Testis (tissue), 3 donors: ENCODE measurements around the gene EIF2D. TPM values are rescaled to one million over a fixed set of nuclear protein-coding genes. Genes with fewer than 3 reads are reported as not detected.

ENCODE experiments used
- DNase-seq: peaks from one replicate; pipeline ENCODE4 v3.0.0-alpha.2; 2019
- H3K27ac ChIP-seq, 2 donors: fragments of 200-600 bp; sonication (generic); one replicate each; pipeline ENCODE4 v1.5.1; 2019
- H3K27me3 ChIP-seq: fragments of 200-600 bp; sonication (generic); one replicate; pipeline ENCODE4 v1.5.1; 2019
- H3K36me3 ChIP-seq: fragments of 200-600 bp; sonication (generic); one replicate; pipeline ENCODE4 v1.5.1; 2017; ENCODE audit warnings: low read depth; ENCODE audit errors: missing control alignments
- H3K4me1 ChIP-seq: fragments of 200-600 bp; sonication (generic); one replicate; pipeline ENCODE4 v1.5.1; 2019
- H3K4me3 ChIP-seq, 2 donors: fragments of 200-600 bp; sonication (generic); one replicate each; pipeline ENCODE4 v1.5.1; 2017 to 2019
- H3K9me3 ChIP-seq: fragments of 200-600 bp; sonication (generic); one replicate; pipeline ENCODE4 v1.5.1; 2017
- POLR2A ChIP-seq: fragments of 450-650 bp; IDR thresholded peaks from one replicate; pipeline ENCODE4 v1.6.1; 2017; ENCODE audit warnings: antibody characterized with exemption, mild to moderate bottlenecking, moderate library complexity
- WGBS, 2 donors: methylation state at CpG; one replicate each; pipeline ENCODE4 v1.1.5; 2018; 5-methylcytosine and 5-hydroxymethylcytosine counted together
- intact Hi-C: fragments of 100-400 bp; cut with DNase I; formaldehyde crosslinking; loops from one replicate; pipeline ENCODE4 v1.15.1; 2023; ENCODE audit warnings: low total_unique reads
- polyA plus RNA-seq: library from polyadenylated mRNA; stranded (reverse); fragments of 350-450 nt; fragmentation: Illumina TruSeq; extraction: RNeasy Lipid Tissue Mini Kit (QIAGEN cat#74804); gene quantifications from one replicate; pipeline ENCODE4 v1.2.3, GENCODE V29; 2014; ENCODE audit warnings: low read depth, low replicate concordance; ENCODE audit not compliant: insufficient read depth
- total RNA-seq, 2 donors: library from RNA; depleted of rRNA; stranded (reverse); fragments of >200 nt; gene quantifications; one replicate each; pipeline ENCODE4 v1.2.3, GENCODE V29; 2016
- TF ChIP-seq, protein P1 (sequence below), 3 experiments: fragments of 450-650 bp in 2 of 3; fragments of 200-600 bp in 1 of 3; sonication (generic) in 1 of 3; IDR thresholded peaks; one replicate each; pipeline ENCODE4 v1.5.1; 2016 to 2019; ENCODE audit warnings: antibody characterized with exemption in 3 of 3, mild to moderate bottlenecking in 2 of 3, moderate library complexity in 1 of 3

The EIF2D gene
- total and polyA plus RNA-seq, 3 donors from 2014 or later, result 54.8 to 65.3 (median 59.4) TPM

- Histone ChIP-seq H3K27ac (no peak overlapping the region), H3K4me3 (no peak overlapping the region), H3K36me3 (no peaks in the 10 kb centered on the region), H3K9me3 (no peaks in the 10 kb centered on the region), H3K4me1 (no peaks in the 10 kb centered on the region), H3K27me3 (no peaks in the 10 kb centered on the region)
- intact Hi-C loops, result no loop called here
- 86 to 95% methylated on average over 4 of the region's 4 CpGs for WGBS, 2 donors
- TF ChIP-seq, protein P1, sequence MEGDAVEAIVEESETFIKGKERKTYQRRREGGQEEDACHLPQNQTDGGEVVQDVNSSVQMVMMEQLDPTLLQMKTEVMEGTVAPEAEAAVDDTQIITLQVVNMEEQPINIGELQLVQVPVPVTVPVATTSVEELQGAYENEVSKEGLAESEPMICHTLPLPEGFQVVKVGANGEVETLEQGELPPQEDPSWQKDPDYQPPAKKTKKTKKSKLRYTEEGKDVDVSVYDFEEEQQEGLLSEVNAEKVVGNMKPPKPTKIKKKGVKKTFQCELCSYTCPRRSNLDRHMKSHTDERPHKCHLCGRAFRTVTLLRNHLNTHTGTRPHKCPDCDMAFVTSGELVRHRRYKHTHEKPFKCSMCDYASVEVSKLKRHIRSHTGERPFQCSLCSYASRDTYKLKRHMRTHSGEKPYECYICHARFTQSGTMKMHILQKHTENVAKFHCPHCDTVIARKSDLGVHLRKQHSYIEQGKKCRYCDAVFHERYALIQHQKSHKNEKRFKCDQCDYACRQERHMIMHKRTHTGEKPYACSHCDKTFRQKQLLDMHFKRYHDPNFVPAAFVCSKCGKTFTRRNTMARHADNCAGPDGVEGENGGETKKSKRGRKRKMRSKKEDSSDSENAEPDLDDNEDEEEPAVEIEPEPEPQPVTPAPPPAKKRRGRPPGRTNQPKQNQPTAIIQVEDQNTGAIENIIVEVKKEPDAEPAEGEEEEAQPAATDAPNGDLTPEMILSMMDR (IDR thresholded peaks at IDR 0.05), result no peak
- TF ChIP-seq POLR2A, result no peak
- no peak for DNase-seq
These were observed 42.7 kb downstream of the EIF2D start for GRCh38 chr1:206569556-206569955.

GRCh38 chr1:206568779-206569352 lies 43.4 kb downstream of the EIF2D start:
- DNase-seq, result no peak
- Histone ChIP-seq H3K36me3 (no peaks in the 10 kb centered on the region), H3K4me1 (no peaks in the 10 kb centered on the region), H3K4me3 (no peak overlapping the region), H3K9me3 (no peaks in the 10 kb centered on the region), H3K27me3 (no peaks in the 10 kb centered on the region), H3K27ac (no peak overlapping the region)
- WGBS, 2 donors, result 82 to 90% methylated on average over 8 of the region's 8 CpGs
- TF ChIP-seq, protein P1 (IDR thresholded peaks at IDR 0.05), result no peak
- TF ChIP-seq POLR2A, result no peak
- intact Hi-C loops, result no loop called here

- TF ChIP-seq, protein P1 (IDR thresholded peaks at IDR 0.05), result no peak
- TF ChIP-seq POLR2A, result no peak
- no peaks in the 10 kb centered on the region for H3K4me1 ChIP-seq
- intact Hi-C loops, result no loop called here
- no peak for DNase-seq
- WGBS, 2 donors, result 95 to 96% methylated on average over 4 to 10 of the region's 10 CpGs
- no peaks in the 10 kb centered on the region for H3K27me3 ChIP-seq
- H3K9me3 ChIP-seq, result no peaks in the 10 kb centered on the region
- H3K27ac ChIP-seq, result no peak overlapping the region
- H3K4me3 ChIP-seq, result no peak overlapping the region
- H3K36me3 ChIP-seq, result no peaks in the 10 kb centered on the region
These were observed 44.0 kb downstream of the EIF2D start for GRCh38 chr1:206568256-206568655.

GRCh38 chr1:206566999-206567398 lies 45.3 kb downstream of the EIF2D start:
- WGBS, 2 donors, result 72 to 83% methylated on average over 4 of the region's 4 CpGs
- TF ChIP-seq POLR2A, result no peak
- TF ChIP-seq, protein P1 (IDR thresholded peaks at IDR 0.05), result no peak
- intact Hi-C loops, result no loop called here

GRCh38 chr1:206565995-206566394 lies 46.3 kb downstream of the EIF2D start:
- no peaks in the 10 kb centered on the region for H3K36me3 ChIP-seq
- no peaks in the 10 kb centered on the region for H3K9me3 ChIP-seq
- H3K27ac ChIP-seq, result no peak overlapping the region
- no peaks in the 10 kb centered on the region for H3K27me3 ChIP-seq
- no peak overlapping the region for H3K4me3 ChIP-seq
- WGBS, 2 donors, result 81 to 93% methylated on average over 4 of the region's 4 CpGs
- H3K4me1 ChIP-seq, result no peaks in the 10 kb centered on the region
- no peak for DNase-seq
- no peak for TF ChIP-seq POLR2A
- TF ChIP-seq, protein P1 (IDR thresholded peaks at IDR 0.05), result no peak
- intact Hi-C loops, result no loop called here

More at GRCh38 chr1:206566999-206567398, 45.3 kb downstream of the EIF2D start:
- H3K4me1 ChIP-seq, result no peaks in the 10 kb centered on the region
- no peaks in the 10 kb centered on the region for H3K27me3 ChIP-seq
- H3K36me3 ChIP-seq, result no peaks in the 10 kb centered on the region
- no peaks in the 10 kb centered on the region for H3K9me3 ChIP-seq
- no peak overlapping the region for H3K4me3 ChIP-seq
- DNase-seq, result no peak
- no peak overlapping the region for H3K27ac ChIP-seq
